ENCODE measurements around the gene TMEM270.

DNA sequence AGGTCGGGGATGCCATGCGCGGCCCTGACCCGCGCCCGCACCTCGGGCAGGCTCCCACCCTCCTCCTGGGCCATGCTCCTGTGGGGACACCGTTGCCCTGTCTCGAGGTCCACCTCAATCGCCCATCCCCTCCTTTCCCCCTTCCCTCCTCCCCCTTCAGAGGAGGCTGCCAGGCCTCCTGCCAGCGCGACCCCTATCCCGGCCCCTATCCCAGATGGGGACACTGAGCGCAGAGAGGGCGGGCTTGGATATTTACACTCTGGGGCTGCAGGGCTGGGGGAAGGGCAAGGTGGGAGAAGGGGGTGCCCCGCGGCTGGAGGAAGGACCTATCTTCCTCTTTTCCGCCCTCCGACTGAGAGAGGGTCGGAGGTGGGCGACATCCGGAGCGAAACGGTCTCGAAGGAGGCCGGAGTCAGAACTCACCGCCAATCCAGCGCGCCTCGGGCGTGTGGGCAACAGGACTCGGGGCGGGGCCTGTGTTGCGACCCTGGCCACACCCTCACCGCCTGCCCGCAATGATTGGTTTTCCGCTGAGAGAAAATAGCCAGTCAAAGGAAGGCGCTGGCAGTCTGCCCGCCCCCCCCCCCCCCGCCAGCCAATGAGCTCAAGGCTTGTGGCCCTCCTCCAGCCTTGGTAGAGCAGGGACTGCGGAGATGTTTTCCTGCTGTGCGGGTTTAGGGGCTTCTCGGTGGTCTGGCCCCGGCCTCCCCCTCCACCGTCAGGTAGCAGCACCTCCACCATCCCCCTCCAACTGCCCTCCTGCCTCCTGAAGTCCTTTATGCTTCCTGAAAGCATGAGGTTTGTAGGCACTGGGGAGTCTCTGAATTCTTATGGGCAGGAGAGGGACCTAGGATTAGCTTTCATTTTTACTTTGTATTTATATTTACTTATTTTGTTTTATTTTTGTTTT lies 18.6 kb upstream of the TMEM270 start, which contains the start of gene METTL27:
- TF ChIP-seq POLR2A (IDR thresholded peaks at IDR 0.05; ENCODE audit: low read depth, low read length) (peak; percentile 85), RFX5 (IDR thresholded peaks at IDR 0.05; ENCODE audit: low read depth, low read length) (no peak)
- TF ChIP-seq, protein P1, sequence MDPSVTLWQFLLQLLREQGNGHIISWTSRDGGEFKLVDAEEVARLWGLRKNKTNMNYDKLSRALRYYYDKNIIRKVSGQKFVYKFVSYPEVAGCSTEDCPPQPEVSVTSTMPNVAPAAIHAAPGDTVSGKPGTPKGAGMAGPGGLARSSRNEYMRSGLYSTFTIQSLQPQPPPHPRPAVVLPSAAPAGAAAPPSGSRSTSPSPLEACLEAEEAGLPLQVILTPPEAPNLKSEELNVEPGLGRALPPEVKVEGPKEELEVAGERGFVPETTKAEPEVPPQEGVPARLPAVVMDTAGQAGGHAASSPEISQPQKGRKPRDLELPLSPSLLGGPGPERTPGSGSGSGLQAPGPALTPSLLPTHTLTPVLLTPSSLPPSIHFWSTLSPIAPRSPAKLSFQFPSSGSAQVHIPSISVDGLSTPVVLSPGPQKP (IDR thresholded peaks at IDR 0.05; ENCODE audit: borderline replicate concordance, low read depth, low read length) = no peak
- TF ChIP-seq, protein P2, sequence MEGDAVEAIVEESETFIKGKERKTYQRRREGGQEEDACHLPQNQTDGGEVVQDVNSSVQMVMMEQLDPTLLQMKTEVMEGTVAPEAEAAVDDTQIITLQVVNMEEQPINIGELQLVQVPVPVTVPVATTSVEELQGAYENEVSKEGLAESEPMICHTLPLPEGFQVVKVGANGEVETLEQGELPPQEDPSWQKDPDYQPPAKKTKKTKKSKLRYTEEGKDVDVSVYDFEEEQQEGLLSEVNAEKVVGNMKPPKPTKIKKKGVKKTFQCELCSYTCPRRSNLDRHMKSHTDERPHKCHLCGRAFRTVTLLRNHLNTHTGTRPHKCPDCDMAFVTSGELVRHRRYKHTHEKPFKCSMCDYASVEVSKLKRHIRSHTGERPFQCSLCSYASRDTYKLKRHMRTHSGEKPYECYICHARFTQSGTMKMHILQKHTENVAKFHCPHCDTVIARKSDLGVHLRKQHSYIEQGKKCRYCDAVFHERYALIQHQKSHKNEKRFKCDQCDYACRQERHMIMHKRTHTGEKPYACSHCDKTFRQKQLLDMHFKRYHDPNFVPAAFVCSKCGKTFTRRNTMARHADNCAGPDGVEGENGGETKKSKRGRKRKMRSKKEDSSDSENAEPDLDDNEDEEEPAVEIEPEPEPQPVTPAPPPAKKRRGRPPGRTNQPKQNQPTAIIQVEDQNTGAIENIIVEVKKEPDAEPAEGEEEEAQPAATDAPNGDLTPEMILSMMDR (conservative IDR thresholded peaks at IDR 0.05; ENCODE audit: low read depth, low read length) = no peak
